Activated CD4-positive, alpha-beta T cell treated with anti-CD3 and anti-CD28 coated beads for 24 hours (primary cell): ENCODE data around the gene TTLL11.

Experiments
- DNase-seq, 2 donors: peaks; one replicate each; pipeline ENCODE4 v3.0.0-alpha.2; 2020; ENCODE audit warnings: low read depth in 2 of 2

TTLL11 gene

DNA sequence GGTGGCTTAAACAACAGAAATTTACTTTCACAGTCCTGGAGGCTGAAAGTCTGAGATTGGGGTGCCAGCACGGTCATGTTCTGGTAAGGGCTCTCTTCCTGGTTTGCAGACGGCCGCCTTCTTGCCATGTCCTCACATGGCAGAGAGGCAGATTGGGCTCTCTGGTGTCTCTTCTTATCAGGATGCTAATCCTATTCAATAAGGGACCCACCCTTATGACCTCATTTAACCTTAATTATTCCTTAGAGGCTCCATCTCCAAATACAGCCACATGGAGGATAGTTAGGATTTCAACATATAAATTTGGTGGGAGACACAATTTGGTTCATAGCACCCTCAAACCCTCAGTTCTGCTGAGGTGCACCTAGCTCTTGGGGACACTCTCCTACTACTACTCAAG, 261.2 kb downstream of the TTLL11 start:
- no peak for DNase-seq

DNA sequence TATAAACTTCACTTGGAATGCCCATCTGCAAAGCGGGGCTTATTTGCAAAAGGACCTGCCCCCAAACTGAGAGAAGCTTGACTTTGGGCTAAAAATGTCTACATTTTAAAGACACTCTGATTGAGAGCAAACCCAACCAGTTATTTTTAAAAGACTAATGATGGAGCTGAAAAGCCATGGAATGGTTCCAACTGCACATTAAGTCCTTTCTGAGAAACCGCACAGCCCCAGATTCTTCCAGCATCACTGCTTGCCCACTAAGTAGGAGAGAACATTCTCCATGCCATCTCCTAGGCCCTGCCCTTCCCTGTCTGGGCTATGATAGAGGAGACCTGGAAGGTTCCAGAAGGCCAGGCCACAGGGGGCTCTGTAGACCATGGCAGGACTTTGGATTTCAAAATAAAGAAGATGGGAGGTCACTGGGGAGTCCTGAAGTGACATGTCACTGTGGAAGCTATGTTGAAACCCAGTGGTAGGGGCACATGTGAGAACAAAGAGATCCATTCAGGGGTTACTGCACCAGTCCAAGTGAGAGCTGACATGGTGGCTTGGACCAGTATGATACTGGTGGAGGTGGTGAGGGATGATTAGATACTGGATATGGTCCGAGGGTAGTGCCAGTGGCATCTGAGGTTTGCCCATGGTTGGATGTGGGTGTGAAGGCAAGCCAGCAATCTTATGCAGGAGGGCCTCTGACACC, 262.5 kb downstream of the TTLL11 start:
- no peak for DNase-seq

DNA sequence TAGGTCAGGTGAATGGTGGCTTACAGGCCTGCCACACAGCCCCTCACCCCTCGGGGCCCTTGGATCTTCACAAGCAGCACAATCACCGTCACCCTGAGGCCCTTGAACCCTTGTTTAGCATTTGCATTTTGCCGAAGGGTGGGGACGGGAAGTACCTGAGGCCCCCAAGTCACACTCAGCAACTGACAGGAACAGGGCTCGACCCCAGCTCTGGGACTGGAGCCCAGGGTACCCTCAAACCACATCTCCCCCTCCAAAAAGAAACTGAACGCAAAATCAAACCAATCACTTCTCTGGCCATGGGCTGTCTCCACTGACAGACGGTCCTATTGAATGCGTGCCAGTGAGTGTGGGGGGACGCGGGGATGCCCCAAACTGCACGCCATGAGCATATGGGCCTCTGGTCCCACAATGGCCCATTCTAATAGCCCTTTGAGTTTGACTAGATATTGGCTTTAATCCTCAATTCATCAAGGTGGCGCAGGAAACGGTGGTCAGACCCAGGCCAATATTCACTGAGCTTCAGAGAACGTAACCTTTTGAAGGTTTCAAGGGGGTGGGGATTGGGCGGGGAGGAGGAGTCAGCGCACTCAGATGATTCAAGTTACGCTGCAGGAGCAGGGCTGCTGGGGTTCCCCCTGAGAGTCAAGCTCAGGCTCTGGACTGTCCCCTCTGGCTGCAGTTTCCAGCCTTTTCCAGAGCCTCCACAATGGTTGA, 265.7 kb downstream of the TTLL11 start:
- DNase-seq, result no peak

DNA sequence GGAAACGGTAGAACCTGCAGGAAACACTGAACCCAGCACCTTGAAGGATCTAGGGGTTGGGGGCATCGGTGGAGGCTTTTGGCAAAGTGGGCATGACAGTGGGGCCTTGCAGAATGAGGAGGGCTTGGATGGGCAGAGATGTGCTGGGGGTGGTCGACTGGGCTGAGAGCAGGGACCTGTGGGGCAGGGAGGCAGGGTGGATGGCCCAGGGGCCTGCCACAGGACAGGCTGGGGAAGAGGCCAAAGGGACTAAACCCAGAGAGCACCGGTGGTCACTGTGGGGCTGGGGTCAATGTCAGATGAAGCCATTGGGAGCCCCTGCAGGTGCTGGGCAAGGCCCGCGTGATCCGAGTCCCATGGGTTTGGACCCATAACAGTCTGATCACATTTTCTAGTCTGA, 266.4 kb downstream of the TTLL11 start:
- no peak for DNase-seq

DNA sequence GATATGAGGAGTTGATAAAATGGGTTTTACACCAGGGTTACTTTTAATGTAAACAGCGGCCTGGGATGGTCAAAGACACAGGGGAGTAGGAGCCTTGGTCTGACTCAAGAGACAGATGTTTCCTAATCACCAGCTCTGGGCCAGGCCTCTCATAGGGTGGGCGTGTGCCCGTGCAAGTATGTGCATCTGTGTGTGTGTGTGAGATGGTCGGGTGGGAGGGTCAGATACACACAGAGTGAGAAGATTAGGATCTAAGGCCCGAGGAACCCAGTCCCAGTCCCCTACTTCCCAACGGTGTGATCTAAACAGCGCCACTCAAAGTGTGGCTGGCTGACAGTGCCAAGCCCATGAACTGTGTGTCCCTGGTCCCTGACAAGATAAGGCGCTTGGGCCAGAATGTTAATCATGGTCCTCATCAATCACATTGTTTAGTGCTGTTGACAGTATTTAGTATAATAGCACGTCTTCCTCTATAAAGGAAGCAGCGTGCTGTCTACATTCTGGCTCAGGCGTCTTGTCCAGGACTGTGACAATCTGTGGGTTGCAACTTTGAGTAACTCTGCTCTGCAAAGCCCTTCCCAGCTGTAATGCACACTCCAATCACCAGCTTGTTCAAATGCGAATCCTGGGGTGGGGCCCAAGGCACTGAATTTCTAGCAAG, 267.9 kb downstream of the TTLL11 start:
- DNase-seq, result no peak

DNA sequence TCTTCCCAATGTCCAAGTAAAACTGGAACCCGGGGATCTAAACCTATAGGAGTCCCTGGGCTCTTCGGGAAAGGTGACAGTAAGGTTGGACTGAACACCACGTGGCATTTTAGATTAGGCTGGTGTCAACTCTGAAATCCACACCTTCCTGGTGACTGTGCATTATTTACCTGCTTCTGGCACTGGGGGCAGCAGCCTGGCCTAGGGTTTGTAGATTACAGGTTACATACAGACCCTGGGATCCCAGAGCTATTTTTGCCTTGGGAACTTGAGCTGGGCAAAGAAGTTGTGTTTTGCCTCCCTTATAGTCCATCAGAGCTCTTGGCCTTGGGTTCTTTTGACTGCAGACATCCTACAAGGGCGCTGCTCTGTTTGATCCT, 268.5 kb downstream of the TTLL11 start:
- DNase-seq, result no peak

DNA sequence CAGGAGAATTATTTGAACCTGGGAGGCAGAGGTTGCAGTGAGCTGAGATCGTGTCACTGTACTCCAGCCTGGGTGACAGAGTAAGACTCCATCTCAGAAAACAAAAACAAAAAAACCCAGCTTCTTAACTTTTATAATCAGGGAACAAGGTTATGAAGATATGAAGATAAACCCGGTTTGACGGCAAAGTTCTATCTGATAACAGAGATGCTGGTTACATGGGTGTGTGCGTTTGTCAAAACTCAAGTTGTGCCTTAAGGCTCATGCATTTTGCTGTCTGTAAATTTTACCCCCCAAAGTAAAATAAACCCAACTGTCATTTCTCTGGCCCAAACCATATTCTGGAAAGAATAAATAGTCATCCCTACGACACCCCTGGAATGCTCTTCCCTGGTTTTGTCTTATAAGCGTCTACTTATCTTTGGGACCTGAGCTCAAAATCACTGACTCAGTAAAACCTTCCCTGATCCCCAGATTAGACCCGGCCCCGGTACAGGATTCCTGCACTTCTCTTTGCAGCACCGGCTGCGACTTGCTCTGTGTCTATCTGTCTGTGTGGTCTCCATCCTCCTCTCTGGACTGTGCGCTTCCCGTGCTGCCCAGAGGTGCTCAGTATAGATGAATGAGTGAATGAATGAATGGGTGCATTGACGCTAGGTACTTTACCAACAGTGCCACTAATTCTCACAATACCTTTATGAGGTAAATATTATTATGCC, 269.5 kb downstream of the TTLL11 start:
- no peak for DNase-seq

DNA sequence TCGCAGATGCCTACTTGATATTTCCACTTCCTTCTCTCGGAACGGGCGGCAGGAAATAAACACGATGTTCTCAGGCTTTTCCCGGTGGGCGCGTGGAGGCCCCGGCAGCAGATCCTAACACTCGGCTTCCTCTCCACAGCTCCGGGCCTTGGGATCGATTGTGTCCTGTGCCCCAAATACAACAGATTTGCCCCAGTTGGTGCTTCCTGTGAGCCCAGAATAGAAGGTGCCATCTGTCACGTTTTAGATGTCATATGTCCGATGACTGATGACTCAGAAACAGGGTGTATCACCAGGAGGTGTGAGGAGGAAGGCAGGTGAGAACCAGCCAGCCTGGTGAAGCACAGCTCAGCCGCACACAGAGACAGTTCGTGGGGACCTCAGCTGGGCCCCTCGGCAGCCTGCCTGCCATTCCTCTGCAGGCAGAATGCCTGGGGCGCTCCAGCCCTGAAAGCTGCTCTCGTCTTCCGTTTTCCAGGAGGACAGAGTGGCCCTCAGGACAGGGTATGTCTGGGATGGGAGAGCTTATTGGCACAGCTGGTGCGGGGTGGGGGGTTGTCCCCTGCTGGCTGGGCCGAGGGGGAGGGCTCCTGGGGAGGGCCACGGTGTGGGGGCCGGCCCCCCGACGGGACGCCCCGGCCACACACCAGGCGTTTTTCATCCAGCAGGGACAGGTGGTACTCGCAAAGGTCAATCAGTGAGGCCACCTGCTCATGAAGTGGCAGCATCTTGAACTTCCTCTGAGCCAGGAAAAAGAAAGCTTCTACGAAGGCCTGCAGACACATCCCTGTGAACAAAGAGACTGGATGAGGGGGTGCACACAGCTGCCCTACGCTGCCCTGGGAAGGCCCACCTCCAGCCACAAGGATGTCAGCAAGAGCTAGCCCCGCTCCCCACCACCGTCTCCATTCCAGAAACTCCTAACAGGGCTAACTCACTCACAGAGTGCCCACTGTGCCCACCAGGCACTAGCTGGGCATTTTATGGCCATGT, 270.7 kb downstream of the TTLL11 start:
- DNase-seq, result no peak

DNA sequence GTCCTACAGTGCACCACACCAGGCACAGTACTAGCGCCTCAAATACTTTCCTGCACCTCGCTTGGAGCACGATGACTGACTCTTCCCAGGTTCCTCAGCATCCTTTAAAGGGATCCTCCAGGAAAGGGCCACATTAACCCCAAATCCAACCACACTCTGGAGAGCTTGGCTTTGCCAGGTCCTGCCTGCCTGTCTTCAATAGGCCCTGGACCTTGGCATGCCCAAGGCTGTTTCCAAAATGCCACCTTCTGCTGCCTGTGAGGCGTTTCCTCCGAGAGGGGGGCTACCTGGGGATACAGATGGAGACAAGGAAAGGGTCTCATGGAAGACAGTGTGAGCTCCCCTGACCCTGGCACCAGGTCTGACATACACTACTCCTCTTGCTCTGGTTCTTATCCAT, 271.8 kb downstream of the TTLL11 start:
- DNase-seq, result no peak

DNA sequence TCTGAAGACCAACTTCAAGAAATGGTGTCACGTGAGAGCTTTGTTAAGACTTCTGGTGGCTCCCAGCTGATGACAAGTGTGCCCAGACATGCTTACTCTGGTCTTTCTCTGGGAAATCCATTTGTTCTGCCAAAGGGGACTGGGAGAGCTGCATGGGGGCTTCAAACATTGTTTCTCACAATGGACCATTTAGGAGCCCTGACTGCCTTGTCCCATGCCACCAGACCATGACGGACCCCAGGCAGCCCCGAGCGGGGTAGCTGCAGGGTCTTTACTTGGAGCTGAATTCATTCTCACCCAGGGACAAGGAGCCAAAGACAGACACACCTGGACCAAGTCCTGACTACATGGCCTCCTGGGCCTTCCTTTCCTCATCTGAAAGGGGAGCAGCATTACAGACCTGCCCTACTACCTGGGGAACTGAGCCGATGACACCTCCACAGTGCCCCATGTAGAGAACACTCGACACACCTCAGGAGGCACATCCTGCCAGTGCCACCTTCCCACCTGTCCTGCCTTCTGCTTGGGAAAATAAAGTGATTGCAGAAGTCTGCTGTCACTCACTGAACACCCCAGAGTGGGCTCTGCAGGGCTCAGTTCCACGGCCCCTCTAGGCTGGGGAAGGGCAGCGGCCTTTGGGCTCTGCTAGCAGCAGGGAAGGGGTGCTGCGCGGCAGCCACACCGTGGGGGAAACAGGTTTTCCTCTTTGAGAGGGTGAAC, 272.7 kb downstream of the TTLL11 start:
- no peak for DNase-seq

DNA sequence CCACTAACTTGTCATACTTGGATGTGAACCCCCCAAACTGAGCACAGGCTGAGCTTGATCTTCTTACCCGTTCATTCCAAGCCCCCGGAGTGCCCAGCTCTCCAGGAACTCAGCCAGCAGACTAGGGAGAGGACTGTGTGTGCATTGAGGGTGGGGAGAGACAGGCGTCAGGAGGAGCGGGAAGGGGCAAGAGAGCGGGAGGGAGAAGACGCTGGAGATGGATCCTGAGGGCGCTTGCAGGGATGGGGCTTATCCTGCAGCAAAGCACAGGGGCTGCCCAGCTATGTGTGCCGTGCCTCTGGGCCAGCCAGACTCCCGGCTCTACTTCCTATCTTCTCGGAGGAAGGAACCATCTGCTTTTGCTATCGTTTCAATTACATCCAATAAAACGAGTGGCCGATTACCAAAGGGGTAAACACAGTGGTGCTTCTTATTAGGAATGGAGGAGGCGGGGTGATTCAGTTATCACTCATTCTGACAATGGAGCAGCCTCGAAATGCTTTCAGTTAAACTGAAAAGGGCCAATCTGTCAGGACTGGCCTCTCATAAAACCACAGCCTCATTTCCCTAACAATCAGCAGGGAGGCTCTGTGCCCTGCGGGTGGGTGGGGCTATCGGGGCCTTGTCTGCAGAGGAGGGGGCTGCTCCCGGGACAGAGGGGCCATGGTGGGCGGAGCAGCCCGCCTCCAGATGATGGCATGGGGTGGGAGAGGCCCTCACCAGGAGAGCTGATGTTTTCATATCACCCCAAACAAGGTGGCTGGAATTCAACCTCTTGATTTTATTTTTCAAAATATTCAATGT, 273.5 kb downstream of the TTLL11 start:
- DNase-seq, result no peak

DNA sequence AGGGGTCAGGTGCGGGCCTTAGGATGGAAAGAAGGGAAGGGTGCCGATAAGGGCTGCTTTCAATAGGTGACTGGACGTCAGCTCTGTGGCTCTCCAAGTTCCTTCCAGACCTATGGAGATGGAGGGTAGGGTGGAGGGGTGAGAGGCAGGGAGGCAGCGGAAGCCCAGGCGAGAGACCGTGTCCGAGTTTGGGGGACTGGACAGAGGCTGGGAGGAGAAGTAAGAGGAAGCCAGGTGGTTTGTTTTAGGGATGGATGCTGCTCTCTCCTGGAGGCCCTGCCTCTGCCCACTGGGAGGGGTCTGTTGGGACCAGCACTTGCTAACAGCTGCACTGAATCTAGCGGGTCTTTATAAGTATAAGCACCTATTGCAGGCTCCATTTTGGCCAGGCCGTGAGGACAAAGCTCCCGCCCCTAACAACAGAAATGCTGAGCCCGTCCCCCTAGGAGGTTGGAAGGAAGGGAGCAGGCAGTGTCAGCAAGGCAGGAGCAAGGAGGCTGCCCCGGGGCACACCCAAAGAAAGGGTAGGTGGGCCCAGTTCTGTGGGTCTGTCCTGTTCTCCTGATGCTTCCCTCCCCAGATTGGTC, 274.2 kb downstream of the TTLL11 start:
- no peak for DNase-seq

DNA sequence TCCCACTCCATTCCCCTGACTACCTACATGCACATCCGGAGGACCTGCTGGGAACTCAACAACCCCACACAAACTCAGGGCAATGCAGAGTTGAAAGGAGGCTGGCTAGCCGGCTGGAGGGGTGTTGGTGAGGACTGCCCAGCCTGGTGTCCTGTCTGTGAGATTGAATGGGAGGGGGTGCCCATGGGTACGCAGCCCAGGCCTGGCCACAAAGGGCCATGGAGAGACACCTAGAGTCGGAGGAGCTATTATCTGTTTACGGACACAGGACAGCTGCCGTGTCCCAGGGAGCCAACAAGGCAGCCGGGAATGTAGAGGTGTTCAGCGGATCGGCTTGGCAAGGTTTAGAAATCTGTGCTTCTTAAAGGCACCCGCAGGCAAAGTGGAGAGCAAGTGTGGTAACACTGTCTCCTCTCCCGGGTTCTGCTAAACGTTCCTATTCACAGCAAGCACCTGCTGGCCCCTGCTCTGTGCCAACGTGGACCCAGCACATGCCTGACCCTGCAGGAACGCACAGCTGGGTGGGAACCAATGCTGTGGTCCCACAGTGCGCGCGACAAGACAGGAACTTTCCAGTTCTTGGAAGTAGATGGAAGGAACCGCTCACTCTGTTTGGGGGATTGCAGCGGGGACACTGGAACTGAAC, 275.0 kb downstream of the TTLL11 start:
- DNase-seq, result no peak

DNA sequence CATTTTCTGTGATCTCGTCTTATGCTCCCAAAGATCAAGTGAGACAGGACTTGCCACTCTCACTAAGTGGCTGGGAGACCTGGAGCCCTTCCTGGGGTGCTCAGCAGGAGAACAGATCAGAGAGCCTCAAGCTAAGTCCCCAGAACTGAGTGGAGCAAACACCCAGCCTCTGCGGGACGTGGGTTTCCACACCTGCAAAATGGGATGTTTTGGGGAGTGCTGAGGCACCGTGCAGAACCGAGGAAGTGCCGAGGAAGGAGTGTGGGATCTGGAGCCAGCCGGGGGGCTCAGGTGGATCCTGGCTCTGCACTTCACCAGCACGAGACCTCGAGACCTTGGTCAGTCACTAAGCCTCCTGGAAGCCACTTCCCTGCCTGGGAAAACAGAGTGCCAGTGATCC, 275.6 kb downstream of the TTLL11 start:
- no peak for DNase-seq

DNA sequence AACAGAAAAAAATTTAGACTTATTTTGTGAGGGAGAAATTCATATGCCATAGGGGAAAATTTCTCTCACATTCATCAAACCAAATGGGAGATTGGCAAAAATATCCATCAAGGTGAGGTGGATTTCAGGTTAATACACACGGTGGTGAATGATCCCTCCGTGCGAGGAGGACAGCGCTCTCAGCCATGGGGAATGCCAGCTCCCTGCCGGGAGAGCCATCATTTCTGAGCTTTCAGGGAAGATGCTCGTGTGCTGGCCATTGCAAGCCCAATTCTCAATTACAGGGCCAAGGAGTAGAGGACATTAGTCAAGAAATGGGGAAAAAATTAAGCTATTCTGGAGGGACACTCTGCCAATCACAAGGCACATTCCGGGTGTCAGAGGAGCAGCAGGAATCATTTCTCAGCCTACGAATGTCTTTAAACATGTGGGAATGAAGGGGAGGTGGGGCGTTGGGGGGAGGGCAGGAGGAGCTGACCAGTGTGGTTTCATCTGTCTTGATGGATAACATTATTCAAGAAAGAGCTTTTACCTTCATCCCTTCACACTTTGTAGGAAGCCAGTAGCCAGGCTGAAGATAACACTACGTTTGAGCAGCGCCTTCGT, 276.2 kb downstream of the TTLL11 start:
- no peak for DNase-seq

DNA sequence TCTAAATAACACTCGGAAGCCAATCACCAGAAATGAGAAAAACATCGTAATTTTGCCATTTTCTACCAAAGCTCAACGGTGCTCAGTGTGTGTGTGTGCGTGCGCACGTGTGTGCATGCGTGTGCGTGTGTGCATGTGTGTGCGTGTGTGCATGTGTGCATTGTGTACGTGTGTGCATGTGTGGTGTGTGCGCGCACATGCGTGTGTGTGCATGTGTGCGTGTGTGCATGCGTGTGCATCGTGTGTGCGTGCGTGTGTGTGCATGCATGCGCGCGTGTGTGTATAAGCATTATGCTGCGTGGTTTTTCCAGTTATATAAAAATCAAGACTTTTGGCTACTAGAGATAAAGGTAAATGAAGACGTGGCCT, 276.7 kb downstream of the TTLL11 start:
- no peak for DNase-seq

DNA sequence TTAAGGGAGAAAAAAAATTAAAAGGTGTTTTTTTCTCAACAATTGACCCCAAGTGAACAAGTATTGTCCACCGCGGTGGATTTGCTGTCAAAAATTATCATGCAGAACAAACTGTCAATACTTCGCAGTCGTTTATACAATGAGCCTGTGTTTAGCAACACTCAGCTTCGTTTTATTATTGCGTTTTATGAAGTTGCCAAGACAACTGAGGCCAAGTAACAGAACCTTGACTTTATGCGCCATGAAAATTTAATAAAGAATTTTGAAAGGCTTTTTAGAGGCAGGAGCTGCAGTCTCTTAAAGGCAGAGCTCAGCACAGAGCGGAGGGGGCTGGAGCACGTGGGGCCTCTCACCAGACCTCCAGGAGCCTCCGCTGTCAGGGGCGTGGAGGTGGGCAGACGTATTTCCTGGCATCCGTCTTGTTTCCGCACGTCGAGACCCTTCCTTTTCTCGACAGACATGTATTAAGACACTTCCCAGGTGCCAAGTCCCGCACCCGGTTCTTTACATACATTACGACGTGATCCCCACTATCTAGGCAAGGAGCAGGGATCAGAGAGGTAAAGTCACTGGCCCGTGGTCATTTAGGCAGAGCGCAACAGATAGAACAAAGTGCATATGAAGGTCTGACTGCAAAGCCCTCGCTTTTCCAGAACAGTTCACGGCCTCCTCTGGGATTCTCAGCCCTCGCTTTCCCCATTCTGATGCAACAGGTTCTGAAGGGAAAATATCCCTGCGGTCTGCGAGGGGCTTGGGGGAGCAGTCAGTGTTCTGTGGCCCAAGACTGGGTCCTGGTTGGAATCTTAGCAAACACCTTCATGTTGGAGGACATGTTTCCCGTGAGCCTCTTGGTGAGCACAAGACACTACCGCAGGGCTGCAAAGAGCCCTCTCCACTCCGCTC, 277.3 kb downstream of the TTLL11 start:
- no peak for DNase-seq
